Measurements from ENCODE around the gene TMEM132D. TPM values are rescaled to one million over a fixed set of nuclear protein-coding genes. Genes with fewer than 3 reads are reported as not detected.

Gene TMEM132D
- total and polyA plus RNA-seq, 2 experiments from 2014 or later = 2.0 to 2.4 TPM

DNA sequence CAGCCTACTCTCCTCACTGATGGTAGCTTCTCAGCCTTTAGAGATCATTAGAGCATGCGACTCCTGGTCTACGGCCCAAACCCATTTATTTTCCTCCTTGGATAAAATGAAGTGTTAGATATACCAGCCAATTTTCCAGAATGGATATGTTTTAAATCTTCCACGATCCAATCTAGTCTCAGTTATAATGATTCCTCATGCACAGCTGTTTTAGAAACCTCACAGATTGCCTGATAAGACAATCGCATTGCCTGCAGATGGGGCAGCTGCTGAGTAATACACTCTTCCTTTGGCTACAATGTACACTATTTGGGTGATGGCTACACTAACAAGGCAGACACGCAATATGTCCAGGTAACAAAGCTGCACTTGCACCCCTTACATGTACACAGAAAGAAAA is 823.4 kb downstream of the TMEM132D start:
- 93% methylated on average over 5 of the region's 5 CpGs for WGBS (ENCODE audit: low lambda C conversion rate, missing lambda C conversion rate)
- no peaks in the 10 kb centered on the region for H3K4me1 ChIP-seq (ENCODE audit: insufficient read depth)
- no peak overlapping the region for H3K4me3 ChIP-seq
- no peaks in the 10 kb centered on the region for H3K36me3 ChIP-seq (replicated peaks; ENCODE audit: insufficient read depth, low read depth)
- H3K9me3 ChIP-seq (ENCODE audit: low read depth) = no peaks in the 10 kb centered on the region
- no peaks in the 10 kb centered on the region for H4K20me1 ChIP-seq (ENCODE audit: insufficient read depth, poor library complexity, severe bottlenecking)
- no peaks in the 10 kb centered on the region for H3K9me2 ChIP-seq (replicated peaks; ENCODE audit: insufficient read depth)
- H3K27me3 ChIP-seq = no peaks in the 10 kb centered on the region
- DNase-seq (ENCODE audit: low spot score) = no peak
- no peaks in the 10 kb centered on the region for H3K79me2 ChIP-seq
- H2AFZ ChIP-seq = no peak overlapping the region
- H3K27ac ChIP-seq = no peak overlapping the region
- TF ChIP-seq EZH2 (IDR thresholded peaks at IDR 0.05; ENCODE audit: borderline replicate concordance) (no peak), EZH2phosphoT487 (IDR thresholded peaks at IDR 0.05; ENCODE audit: low read depth, severe bottlenecking, unreplicated experiment) (no peak)
- TF ChIP-seq, protein P1, sequence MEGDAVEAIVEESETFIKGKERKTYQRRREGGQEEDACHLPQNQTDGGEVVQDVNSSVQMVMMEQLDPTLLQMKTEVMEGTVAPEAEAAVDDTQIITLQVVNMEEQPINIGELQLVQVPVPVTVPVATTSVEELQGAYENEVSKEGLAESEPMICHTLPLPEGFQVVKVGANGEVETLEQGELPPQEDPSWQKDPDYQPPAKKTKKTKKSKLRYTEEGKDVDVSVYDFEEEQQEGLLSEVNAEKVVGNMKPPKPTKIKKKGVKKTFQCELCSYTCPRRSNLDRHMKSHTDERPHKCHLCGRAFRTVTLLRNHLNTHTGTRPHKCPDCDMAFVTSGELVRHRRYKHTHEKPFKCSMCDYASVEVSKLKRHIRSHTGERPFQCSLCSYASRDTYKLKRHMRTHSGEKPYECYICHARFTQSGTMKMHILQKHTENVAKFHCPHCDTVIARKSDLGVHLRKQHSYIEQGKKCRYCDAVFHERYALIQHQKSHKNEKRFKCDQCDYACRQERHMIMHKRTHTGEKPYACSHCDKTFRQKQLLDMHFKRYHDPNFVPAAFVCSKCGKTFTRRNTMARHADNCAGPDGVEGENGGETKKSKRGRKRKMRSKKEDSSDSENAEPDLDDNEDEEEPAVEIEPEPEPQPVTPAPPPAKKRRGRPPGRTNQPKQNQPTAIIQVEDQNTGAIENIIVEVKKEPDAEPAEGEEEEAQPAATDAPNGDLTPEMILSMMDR (IDR thresholded peaks at IDR 0.05; ENCODE audit: poor library complexity) = no peak
- no peak overlapping the region for H3K4me2 ChIP-seq

DNA sequence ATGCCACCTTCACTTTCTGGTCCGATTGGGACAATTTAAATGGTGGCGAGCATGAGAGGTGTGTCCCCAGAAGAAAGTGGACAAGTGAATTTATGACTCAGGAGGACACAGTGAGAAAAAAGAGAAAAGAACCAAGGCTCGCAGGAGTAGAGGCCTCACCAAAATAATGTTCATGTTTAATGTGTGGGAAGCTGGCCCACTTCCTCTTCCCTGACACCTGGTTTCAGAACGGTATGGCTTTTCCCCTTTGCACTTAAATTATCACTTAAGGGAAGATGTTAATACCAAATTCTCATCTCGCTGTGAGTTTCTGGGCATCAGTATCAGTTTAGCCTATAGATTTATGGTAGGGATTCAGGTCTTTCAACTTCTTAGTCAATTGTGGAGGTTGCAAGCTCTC is 824.1 kb downstream of the TMEM132D start:
- WGBS (ENCODE audit: low lambda C conversion rate, missing lambda C conversion rate) = 94% methylated on average over 5 of the region's 5 CpGs
- Histone ChIP-seq H4K20me1 (ENCODE audit: insufficient read depth, poor library complexity, severe bottlenecking) (no peaks in the 10 kb centered on the region), H3K27ac (no peak overlapping the region)

DNA sequence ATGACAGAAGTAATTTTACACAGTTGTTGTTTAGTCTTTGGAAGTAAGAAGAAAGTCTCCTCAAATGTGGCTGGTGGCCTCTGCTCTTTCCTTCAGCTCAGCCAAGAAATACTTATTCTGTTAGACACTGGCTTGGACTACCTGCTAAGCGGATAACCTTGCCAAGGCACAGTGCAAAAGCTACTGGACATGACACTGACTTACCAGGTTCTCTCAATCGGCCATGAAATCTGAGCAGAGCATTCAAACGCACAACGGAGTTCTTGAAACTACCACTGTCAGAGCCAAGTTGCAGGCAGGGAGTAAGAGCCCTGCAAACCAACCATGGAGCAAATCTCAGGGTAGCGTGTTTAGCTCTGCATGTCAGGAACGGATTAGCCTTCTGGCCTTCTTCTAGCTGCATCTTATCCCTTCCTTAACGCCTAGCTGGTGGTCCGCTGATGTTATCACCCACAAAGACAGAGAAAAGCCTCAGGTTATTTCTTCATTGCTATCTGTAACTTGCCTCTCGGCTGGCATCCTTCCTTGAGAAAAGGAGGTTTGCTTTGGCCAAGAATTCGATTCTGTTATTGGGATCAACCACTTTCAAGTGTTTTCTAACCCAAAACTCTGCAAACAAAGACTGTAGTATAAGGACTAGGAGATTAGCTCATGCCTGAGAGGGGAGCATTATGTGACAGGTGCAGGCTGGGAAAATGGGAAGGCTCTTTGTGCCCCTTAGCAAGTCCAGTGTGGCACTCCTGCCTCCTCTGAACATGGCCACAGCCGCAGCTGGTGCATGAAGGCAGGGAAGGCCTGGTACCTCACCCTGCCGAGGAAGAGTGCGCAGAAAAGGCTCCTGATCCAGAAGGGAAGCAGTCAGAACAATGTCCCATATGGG is 827.1 kb downstream of the TMEM132D start:
- no peak for DNase-seq (ENCODE audit: low spot score)
- WGBS (ENCODE audit: low lambda C conversion rate, missing lambda C conversion rate) = 57% methylated on average over 13 of the region's 13 CpGs
- H4K20me1 ChIP-seq (ENCODE audit: insufficient read depth, poor library complexity, severe bottlenecking) = no peaks in the 10 kb centered on the region

More for the DNA sequence above, 824.1 kb downstream of the TMEM132D start:
- Histone ChIP-seq H3K79me2 (no peaks in the 10 kb centered on the region), H3K4me2 (no peak overlapping the region), H3K27me3 (no peaks in the 10 kb centered on the region), H3K9me3 (ENCODE audit: low read depth) (no peaks in the 10 kb centered on the region), H2AFZ (no peak overlapping the region), H3K4me1 (ENCODE audit: insufficient read depth) (no peaks in the 10 kb centered on the region), H3K9me2 (replicated peaks; ENCODE audit: insufficient read depth) (no peaks in the 10 kb centered on the region), H3K4me3 (no peak overlapping the region), H3K36me3 (replicated peaks; ENCODE audit: insufficient read depth, low read depth) (no peaks in the 10 kb centered on the region)
- DNase-seq (ENCODE audit: low spot score) = no peak
- TF ChIP-seq, protein P1 (IDR thresholded peaks at IDR 0.05; ENCODE audit: poor library complexity) = no peak
- TF ChIP-seq EZH2 (IDR thresholded peaks at IDR 0.05; ENCODE audit: borderline replicate concordance) = no peak

More for the DNA sequence above, 827.1 kb downstream of the TMEM132D start:
- no peak overlapping the region for H3K4me2 ChIP-seq
- TF ChIP-seq, protein P1 (IDR thresholded peaks at IDR 0.05; ENCODE audit: poor library complexity) = no peak
- TF ChIP-seq EZH2 (IDR thresholded peaks at IDR 0.05; ENCODE audit: borderline replicate concordance) (no peak), EZH2phosphoT487 (IDR thresholded peaks at IDR 0.05; ENCODE audit: low read depth, severe bottlenecking, unreplicated experiment) (no peak)
- H3K9me2 ChIP-seq (replicated peaks; ENCODE audit: insufficient read depth) = no peaks in the 10 kb centered on the region
- no peak overlapping the region for H3K27ac ChIP-seq
- H3K27me3 ChIP-seq = no peaks in the 10 kb centered on the region
- H3K36me3 ChIP-seq (replicated peaks; ENCODE audit: insufficient read depth, low read depth) = no peaks in the 10 kb centered on the region
- H3K79me2 ChIP-seq = no peaks in the 10 kb centered on the region
- no peaks in the 10 kb centered on the region for H3K4me1 ChIP-seq (ENCODE audit: insufficient read depth)
- no peak overlapping the region for H2AFZ ChIP-seq
- no peak overlapping the region for H3K4me3 ChIP-seq
- H3K9me3 ChIP-seq (ENCODE audit: low read depth) = no peaks in the 10 kb centered on the region
